Body of pancreas (tissue), 4 donors: ENCODE data around the gene ZFYVE16.

Experiments
- POLR2A ChIP-seq, 3 donors: fragments of 450-650 bp; IDR thresholded peaks; one replicate each; pipeline ENCODE4 v1.6.1; 2016; ENCODE audit warnings: antibody characterized with exemption in 3 of 3, mild to moderate bottlenecking in 2 of 3
- TF ChIP-seq, protein P1 (sequence below), 7 experiments: fragments of 450-650 bp in 4 of 7; fragments of 200-600 bp in 3 of 7; sonication (generic) in 3 of 7; IDR thresholded peaks; one replicate each; pipeline ENCODE4 v1.5.1; 2016 to 2019; ENCODE audit warnings: antibody characterized with exemption in 7 of 7

- TF ChIP-seq, protein P1, sequence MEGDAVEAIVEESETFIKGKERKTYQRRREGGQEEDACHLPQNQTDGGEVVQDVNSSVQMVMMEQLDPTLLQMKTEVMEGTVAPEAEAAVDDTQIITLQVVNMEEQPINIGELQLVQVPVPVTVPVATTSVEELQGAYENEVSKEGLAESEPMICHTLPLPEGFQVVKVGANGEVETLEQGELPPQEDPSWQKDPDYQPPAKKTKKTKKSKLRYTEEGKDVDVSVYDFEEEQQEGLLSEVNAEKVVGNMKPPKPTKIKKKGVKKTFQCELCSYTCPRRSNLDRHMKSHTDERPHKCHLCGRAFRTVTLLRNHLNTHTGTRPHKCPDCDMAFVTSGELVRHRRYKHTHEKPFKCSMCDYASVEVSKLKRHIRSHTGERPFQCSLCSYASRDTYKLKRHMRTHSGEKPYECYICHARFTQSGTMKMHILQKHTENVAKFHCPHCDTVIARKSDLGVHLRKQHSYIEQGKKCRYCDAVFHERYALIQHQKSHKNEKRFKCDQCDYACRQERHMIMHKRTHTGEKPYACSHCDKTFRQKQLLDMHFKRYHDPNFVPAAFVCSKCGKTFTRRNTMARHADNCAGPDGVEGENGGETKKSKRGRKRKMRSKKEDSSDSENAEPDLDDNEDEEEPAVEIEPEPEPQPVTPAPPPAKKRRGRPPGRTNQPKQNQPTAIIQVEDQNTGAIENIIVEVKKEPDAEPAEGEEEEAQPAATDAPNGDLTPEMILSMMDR (IDR thresholded peaks at IDR 0.05): no peak
- TF ChIP-seq POLR2A (IDR thresholded peaks at IDR 0.05): no peak
Measured at GRCh38 chr5:80503641-80504040, 95.8 kb downstream of the ZFYVE16 start.
